ENCODE measurements around the gene MEX3B. TPM values are rescaled to one million over a fixed set of nuclear protein-coding genes. Genes with fewer than 3 reads are reported as not detected.

The MEX3B gene
- total RNA-seq (2022; extraction: Qiagen RNA extraction; ENCODE audit: low read depth), result 4.6 to 6.7 TPM (median 5.4 TPM) in 5 replicates

DNA sequence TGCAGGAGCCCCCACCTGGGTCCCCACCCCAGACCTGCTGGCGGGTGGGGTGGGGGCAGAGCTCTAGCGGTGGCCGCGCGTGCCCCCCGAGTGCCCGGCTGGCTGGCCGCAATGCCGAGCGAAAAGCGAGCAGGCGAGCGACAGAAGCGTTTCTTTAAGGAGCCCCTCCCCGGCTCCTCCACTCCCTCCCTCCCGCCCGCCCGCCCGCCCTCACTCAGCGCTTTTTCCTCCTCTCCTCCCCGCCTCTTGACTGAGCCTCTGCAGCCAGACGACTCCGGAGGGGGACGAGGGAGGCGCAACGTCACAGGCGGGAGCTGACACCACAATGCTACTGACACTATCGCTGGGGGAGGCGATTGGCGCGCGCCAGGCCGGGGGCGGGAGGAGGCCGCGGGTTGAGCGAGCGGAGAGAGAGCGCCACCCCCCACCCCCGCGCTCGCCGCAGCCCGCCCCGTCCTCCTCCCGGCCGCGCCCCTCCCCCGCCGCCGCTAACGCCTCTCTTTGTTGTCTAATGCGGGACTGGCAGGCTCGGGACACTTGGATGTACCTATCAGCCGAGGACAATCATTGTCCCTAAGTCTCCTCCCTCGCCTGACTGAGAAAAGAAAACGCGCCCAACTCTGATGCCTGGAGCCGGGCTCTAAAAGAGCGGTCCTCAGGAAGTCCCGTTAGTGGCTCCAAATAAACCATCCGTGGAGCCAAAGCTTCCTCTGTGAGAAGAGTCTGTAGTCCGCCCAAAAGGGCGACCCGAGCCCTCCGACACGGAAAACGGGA is at the start of gene MEX3B:
Gene MEX3B (minus strand): TSS at position 127 of the 774 bp plus-strand sequence. CDS start 313 bp downstream, outside the sequence.

Other genes starting within 250 kb of the MEX3B start
- gene EFL1, start 216.7 kb upstream of the MEX3B start, total RNA-seq (2022; extraction: Qiagen RNA extraction; ENCODE audit: low read depth), result 22.7 to 31.7 TPM (median 25.0 TPM) in 5 replicates
- gene SAXO2, start 216.8 kb upstream of the MEX3B start, total RNA-seq (2022; extraction: Qiagen RNA extraction; ENCODE audit: low read depth), result 1.8 to 2.4 TPM (median 2.2 TPM) in 5 replicates

Data from A549 treated with DMSO at 1 μM for 4 hours (cell line).